ENCODE measurements around the gene ERCC6. TPM values are rescaled to one million over a fixed set of nuclear protein-coding genes. Genes with fewer than 3 reads are reported as not detected.

Gene ERCC6
- total RNA-seq, 2 experiments from 2014 or later: 14.2 to 22.1 TPM

DNA sequence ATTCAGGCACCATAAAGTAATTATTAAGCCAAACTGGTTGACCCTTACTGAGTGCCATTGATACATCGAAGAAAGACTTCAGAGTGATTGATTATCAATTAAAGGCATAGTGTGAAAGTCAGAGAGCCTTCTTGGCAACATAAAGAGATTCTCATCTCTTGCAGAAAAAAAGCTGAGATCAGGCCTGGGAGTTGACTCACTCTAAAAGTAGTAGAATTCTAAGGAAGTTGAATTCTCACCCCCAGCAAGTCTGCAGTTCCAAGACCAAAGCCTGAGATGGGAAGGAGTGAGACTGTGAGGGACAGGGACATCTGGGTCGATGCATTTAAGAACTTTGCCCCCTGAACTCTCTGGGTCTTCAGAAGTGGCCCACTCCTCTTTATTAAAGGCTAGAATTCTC is 21.6 kb upstream of the ERCC6 start:
- H3K4me3 Mint-ChIP-seq: no peak overlapping the region
- no peaks in the 10 kb centered on the region for H3K36me3 Mint-ChIP-seq
- H3K27ac Mint-ChIP-seq: no peak overlapping the region
- peaks cover 34% of the 10 kb centered on the region for H3K27me3 Mint-ChIP-seq
- H3K9me3 Mint-ChIP-seq: peaks cover 7% of the 10 kb centered on the region
- DNase-seq: no peak
- no peaks in the 10 kb centered on the region for H3K4me1 Mint-ChIP-seq

DNA sequence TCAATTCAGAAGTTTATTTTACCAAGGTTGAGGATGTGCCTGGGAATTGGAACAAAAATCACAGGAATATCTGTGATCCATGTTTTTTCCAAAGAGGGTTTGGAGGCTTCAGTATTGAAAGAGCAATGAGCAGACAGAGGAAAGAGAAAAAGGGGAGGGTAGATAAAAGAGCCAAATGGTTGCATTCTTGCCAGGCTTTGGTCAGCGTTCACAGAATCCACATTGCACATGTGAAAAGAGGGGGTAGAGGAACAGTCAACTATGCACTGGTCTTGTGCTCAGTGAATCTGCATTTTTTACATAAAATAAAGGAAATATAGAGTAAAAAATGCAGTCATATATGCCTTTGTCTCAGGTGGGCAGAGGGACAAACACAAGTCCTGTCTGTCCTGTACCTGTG is 20.6 kb upstream of the ERCC6 start:
- H3K9me3 Mint-ChIP-seq: peaks cover 8% of the 10 kb centered on the region
- no peaks in the 10 kb centered on the region for H3K36me3 Mint-ChIP-seq
- no peak overlapping the region for H3K27ac Mint-ChIP-seq
- H3K4me1 Mint-ChIP-seq: no peaks in the 10 kb centered on the region
- H3K4me3 Mint-ChIP-seq: no peak overlapping the region
- DNase-seq: no peak
- peaks cover 33% of the 10 kb centered on the region for H3K27me3 Mint-ChIP-seq

DNA sequence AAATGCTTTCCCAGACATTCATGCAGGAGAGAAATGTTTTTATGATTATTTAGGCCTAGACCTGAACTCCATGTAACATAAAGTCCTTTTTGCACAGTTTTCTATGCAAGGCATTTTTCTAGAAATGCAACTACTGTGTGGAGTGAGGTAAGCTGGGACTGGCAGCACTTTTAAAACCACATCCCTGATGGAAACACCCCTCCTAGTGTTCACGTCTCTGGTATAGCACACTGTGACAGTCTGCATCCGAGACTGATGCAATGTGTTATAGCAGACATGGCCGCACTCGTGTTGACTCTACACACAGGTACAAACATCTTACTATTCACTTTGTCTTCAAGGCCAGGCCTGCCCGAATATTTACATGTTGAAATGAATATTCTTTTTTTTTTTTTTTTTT is 19.3 kb upstream of the ERCC6 start:
- Mint-ChIP-seq H3K27me3 (peaks cover 31% of the 10 kb centered on the region), H3K4me1 (no peaks in the 10 kb centered on the region), H3K36me3 (no peaks in the 10 kb centered on the region), H3K4me3 (no peak overlapping the region), H3K9me3 (peaks cover 8% of the 10 kb centered on the region), H3K27ac (no peak overlapping the region)
- no peak for DNase-seq

DNA sequence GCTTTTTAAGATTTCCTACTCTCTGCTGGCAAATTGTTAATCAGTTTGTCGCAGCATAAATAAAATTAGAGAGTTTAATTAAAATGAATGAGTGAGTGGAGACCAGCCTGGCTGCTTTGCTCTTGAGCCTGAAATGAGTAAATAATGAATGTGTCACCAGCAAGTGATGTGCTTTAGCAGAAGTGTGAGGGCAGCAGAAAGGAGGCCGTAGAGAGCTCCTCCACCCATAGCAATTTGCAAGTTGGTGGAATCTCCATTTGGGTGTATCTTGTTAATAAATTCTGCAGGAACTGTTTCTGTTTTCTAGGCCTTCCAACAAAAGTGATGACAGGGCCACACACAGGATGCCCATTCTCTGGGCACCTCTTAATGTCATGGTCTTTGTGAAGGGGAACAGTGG is 18.8 kb upstream of the ERCC6 start:
- H3K9me3 Mint-ChIP-seq: peaks cover 8% of the 10 kb centered on the region
- H3K36me3 Mint-ChIP-seq: no peaks in the 10 kb centered on the region
- H3K27me3 Mint-ChIP-seq: peaks cover 33% of the 10 kb centered on the region
- no peaks in the 10 kb centered on the region for H3K4me1 Mint-ChIP-seq
- no peak overlapping the region for H3K27ac Mint-ChIP-seq
- DNase-seq: no peak
- no peak overlapping the region for H3K4me3 Mint-ChIP-seq

DNA sequence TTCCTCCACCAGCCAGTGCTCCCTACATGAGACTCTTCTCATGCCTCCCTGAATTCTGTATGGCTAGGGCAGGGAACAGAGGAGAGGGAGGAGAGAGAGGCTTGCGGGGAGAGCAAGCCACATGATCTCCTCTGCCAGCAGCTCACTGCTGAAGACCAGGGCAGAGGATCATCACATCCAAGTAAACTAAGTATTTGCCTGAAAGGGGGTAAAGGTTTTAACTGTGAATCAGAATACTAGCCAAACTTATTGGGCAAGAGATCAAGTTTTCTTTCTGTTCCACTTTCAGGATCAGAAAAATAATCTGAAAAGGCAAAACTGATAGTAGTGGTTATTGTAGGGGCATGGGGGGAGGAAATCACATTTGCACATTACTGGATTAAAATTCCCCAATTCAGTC is 17.8 kb upstream of the ERCC6 start:
- H3K4me3 Mint-ChIP-seq: no peak overlapping the region

DNA sequence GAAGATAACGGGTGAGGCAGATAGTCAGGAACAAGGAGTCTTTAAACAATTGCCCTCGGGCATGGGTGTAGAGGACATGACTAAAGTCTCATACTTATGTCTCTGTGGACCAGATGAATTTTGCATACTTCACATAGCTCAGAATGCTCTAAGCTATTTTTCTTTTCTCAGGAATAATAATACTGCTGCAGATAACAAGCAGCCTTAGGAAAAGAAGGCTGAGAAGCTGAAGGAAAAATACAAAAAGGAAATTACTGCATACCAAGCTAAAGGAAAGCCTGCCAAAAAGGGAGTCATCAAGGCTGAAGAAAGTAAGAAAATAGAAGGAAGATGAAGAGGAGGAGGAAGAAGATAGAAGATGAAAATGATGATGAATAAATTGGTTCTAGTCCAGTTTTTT is 13.4 kb upstream of the ERCC6 start:
- H3K4me3 Mint-ChIP-seq: no peak overlapping the region

More for the DNA sequence above, 17.8 kb upstream of the ERCC6 start:
- Mint-ChIP-seq H3K36me3 (no peaks in the 10 kb centered on the region), H3K4me1 (no peaks in the 10 kb centered on the region), H3K27ac (no peak overlapping the region), H3K27me3 (peaks cover 38% of the 10 kb centered on the region), H3K9me3 (peaks cover 8% of the 10 kb centered on the region)
- no peak for DNase-seq

DNA sequence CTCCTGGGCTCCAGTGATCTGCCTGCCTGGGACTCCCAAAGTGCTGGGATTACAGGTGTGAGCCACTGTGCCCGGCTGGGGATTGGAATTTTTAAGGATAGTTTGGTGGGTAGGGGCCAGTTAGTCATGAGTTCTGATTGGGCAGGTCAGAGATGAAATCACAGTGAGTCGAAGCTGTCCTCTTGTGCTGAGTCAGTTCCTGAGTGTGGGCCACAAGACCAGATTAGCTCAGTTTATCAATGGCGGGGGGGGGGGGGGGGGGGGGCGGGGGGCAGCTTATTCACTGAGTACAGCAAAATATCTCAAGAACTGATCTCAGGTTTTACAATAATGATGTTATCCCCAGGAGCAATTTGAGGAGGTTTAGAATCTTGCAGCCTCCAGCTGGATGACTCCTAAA is 11.6 kb upstream of the ERCC6 start:
- peaks cover 6% of the 10 kb centered on the region for H3K9me3 Mint-ChIP-seq
- DNase-seq: no peak
- H3K4me3 Mint-ChIP-seq: no peak overlapping the region
- peaks cover 33% of the 10 kb centered on the region for H3K27me3 Mint-ChIP-seq
- no peaks in the 10 kb centered on the region for H3K4me1 Mint-ChIP-seq
- H3K27ac Mint-ChIP-seq: no peak overlapping the region
- no peaks in the 10 kb centered on the region for H3K36me3 Mint-ChIP-seq

More for the DNA sequence above, 13.4 kb upstream of the ERCC6 start:
- H3K9me3 Mint-ChIP-seq: peaks cover 8% of the 10 kb centered on the region
- no peak for DNase-seq
- H3K4me1 Mint-ChIP-seq: no peaks in the 10 kb centered on the region
- H3K27me3 Mint-ChIP-seq: peaks cover 23% of the 10 kb centered on the region
- no peaks in the 10 kb centered on the region for H3K36me3 Mint-ChIP-seq
- no peak overlapping the region for H3K27ac Mint-ChIP-seq

DNA sequence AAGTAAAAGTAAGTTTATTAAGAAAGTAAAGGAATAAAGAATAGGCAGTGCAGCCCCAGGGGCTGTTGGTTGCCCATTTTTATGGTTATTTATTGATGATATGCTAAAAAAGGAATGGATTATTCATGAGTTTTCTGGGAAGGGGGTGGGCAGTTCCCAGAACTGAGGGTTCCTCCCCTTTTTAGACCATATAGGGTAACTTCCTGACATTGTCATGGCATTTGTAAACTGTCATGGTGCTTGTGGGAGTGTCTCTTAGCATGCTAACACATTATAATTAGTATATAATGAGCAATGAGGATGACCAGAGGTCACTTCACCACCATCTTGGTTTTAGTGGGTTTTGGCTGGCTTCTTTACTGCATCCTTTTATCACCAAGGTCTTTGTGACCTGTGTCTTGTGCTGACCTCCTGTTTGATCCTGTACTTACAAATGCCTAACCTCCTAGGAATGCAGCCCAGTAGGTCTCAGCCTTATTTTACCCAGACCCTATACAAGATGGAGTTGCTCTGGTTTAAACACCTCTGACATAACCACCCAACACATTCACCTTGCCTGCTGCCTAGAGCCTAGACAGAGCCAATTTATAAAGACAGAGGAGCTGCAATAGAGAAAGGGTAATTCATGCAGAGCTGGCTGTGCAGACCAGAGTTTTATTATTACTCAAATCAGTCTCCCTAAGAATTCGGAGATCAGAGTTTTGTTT is 10.9 kb upstream of the ERCC6 start:
- no peak overlapping the region for H3K4me3 Mint-ChIP-seq
- peaks cover 3% of the 10 kb centered on the region for H3K9me3 Mint-ChIP-seq
- no peak overlapping the region for H3K27ac Mint-ChIP-seq
- no peak for DNase-seq
- H3K4me1 Mint-ChIP-seq: no peaks in the 10 kb centered on the region
- H3K27me3 Mint-ChIP-seq: peaks cover 33% of the 10 kb centered on the region
- H3K36me3 Mint-ChIP-seq: no peaks in the 10 kb centered on the region

DNA sequence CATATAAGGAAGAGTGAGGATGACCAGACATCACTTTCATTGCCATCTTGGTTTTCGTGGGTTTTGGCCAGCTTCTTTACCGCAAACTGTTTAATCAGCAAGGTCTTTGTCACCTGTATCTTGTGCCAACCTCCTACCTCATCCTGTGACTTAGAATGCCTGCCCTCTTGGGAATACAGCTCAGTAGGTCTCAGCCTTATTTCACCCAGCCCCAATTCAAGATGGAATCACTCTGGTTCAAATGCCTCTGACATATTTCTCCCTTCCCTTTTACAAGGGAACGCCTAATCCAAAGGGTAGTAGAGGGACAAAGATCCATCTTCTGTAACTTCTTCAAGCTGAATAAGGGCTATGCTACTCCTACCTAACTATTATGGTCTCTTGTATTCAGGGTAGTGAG is 4.7 kb upstream of the ERCC6 start:
- peaks cover 3% of the 10 kb centered on the region for H3K9me3 Mint-ChIP-seq
- H3K36me3 Mint-ChIP-seq: no peaks in the 10 kb centered on the region
- H3K27me3 Mint-ChIP-seq: peaks cover 31% of the 10 kb centered on the region
- H3K4me1 Mint-ChIP-seq: peaks cover 9% of the 10 kb centered on the region
- H3K27ac Mint-ChIP-seq: no peak overlapping the region
- DNase-seq: no peak
- no peak overlapping the region for H3K4me3 Mint-ChIP-seq

DNA sequence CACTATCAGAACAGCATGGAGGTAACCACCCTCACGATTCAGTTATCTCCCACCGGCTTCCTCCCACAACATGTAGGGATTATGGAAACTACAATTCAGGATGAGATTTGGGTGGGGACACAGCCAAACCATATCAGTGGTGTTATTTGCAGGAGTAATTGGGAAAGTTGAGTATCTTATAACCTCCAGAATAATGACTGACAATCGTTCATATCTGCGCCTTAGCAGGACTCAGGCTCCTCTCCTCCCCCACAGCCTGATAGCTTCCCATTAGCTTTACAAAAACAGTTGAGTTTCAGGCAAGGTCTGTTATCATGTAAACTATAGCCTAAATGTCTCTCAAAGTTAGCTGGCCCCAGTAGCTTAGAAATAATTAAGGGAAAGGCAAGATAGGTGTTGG is 3.4 kb upstream of the ERCC6 start:
- H3K9me3 Mint-ChIP-seq: peaks cover 3% of the 10 kb centered on the region
- H3K36me3 Mint-ChIP-seq: no peaks in the 10 kb centered on the region
- no peak overlapping the region for H3K4me3 Mint-ChIP-seq
- DNase-seq: no peak
- H3K27ac Mint-ChIP-seq: no peak overlapping the region
- peaks cover 28% of the 10 kb centered on the region for H3K27me3 Mint-ChIP-seq
- peaks cover 16% of the 10 kb centered on the region for H3K4me1 Mint-ChIP-seq

DNA sequence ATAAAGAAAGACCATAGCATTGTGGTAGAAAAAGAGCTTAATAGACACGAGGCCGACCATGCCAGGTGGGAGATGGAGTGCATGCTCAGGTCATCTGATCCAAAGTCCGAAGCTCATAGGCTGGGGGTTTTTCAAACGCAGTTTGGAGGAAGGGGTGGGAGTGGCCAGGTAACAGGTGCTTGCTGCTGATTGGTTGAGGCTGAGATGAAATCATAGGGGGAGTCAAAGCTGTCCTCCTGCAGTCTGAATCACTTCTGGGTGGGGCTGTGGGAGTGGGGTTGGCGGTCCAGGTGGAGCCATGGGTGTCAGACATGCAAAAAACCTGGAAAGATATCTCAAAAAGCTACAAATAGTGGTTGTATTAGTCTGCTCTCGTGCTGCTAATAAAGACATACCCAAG is 2.8 kb upstream of the ERCC6 start:
- no peak overlapping the region for H3K27ac Mint-ChIP-seq

DNA sequence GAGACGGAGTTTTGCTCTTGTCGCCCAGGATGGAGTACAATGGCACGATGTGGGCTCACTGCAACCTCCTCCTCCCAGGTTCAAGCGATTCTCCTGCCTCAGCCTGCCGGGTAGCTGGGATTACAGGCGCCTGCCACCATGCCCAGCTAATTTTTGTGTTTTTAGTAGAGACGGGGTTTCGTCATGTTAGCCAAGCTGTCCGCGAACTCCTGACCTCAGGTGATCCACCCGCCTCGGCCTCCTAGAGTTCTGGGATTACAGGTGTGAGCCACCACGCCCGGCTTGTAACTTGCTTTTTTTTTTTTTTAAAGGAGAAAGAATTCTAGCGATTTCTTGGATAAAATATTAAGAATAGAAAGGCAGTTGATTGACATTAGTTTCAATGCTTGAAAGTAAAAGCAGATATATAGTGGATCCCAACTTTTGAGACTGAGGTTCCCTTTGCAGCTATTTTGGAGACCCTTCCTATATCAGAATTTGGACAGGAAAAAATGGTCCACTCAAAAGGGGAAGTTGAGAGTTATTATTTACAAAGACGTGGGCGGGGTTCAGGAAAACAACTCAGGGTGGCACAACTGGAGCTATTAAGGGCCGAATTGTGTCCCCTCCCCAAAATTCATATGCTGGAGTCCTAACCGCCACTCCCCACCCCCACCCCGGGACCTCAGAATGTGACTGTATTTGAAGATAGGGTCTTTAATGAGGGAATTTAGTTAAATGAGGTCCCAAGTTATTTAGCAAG is 1.3 kb upstream of the ERCC6 start:
- Mint-ChIP-seq H3K27ac (no peak overlapping the region), H3K36me3 (peaks cover 6% of the 10 kb centered on the region), H3K9me3 (no peaks in the 10 kb centered on the region), H3K4me3 (no peak overlapping the region), H3K4me1 (peaks cover 25% of the 10 kb centered on the region), H3K27me3 (peaks cover 17% of the 10 kb centered on the region)
- no peak for DNase-seq

More for the DNA sequence above, 2.8 kb upstream of the ERCC6 start:
- Mint-ChIP-seq H3K4me3 (no peak overlapping the region), H3K9me3 (peaks cover 3% of the 10 kb centered on the region), H3K27me3 (peaks cover 23% of the 10 kb centered on the region), H3K4me1 (peaks cover 16% of the 10 kb centered on the region), H3K36me3 (no peaks in the 10 kb centered on the region)
- DNase-seq: no peak

DNA sequence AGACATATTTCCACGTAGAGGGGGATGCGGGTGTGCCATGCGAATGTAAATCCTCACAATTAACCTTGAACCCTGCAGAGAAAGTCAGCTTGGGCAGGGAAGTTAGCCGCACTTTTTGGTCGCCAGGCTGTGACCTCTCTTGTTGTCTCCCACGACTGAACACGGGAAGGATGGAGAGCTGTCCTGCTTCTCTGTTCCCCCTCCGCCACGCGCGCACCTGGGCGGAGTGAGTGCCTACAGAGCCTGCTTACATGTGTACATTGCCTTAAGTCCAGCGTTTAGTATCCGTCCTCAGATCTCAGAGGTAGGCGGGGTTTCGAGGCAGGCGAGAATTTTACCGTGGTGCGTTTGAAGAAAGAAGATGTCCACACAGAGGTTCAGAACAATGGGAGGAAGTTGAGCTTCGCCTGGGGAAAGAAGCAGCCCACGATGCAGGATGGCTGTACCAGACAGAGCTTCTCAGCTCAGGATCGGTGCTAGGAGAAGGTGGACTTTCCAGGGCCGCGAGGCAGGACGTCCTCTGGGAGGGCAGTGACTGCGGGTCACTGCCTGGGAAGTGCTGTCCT is 482 bp upstream of the ERCC6 start:
- peaks cover 31% of the 10 kb centered on the region for H3K4me1 Mint-ChIP-seq
- H3K27ac Mint-ChIP-seq: peak overlapping the region; percentile 93
- H3K4me3 Mint-ChIP-seq: peak overlapping the region; percentile 86
- DNase-seq: peak; percentile 15
- H3K9me3 Mint-ChIP-seq: no peaks in the 10 kb centered on the region
- H3K36me3 Mint-ChIP-seq: peaks cover 7% of the 10 kb centered on the region
- H3K27me3 Mint-ChIP-seq: peaks cover 17% of the 10 kb centered on the region

DNA sequence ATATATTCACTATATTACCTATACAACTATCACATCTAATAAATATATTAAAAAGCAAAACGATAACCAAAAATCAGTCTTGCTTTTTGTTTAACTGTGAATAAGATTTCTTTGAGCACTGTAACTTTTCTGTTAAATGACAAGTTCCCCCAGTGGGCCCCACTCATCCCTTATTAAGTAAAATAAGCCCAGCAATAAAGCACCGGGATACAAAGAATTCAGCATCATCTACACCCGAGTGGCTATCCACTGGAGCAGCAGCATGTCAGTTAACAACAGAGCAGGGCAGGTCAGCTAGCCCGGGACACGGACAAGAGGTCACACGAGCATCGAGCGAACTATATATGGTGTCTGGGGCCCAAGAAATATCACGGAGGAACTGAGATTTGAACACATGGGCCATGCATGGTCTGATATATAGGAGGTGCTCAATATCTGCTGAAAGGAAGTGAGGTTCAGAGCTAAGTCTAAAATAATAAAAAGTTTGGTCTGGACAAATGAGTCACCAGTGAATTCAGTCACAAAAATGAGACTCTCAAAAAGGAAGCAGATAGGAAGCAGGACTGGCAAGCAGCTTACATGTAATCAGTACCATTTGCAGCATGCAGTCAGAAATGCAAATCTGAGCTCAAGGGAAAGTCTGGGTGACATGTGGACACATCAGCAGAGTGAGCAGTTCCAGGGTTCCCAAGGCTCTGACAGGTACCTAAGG is 4.1 kb downstream of the ERCC6 start:
- Mint-ChIP-seq H3K9me3 (no peaks in the 10 kb centered on the region), H3K27ac (peak overlapping the region; percentile 66), H3K4me3 (no peak overlapping the region), H3K4me1 (peaks cover 41% of the 10 kb centered on the region), H3K27me3 (peaks cover 7% of the 10 kb centered on the region), H3K36me3 (peaks cover 17% of the 10 kb centered on the region)
- DNase-seq: no peak

DNA sequence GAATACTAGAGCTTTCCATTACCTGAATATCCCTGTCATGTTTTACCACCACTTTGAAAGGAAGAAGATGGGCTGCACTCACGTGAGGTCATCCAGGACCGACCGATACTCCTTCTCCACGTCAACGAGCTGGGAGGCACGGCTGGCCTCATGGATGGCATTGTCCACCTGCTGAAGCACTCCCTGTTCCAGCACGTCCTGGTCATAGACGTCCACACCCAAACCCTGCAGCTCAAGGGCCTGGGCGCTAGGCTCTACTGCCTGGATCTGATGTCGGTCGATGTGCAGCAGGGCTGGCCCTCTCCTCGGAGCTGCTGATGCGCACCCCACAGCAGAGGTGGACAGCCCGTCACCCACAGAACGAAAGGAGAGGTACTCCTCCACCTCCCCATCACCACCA is 6.5 kb downstream of the ERCC6 start:
- Mint-ChIP-seq H3K36me3 (peaks cover 18% of the 10 kb centered on the region), H3K9me3 (no peaks in the 10 kb centered on the region), H3K4me3 (no peak overlapping the region), H3K27me3 (no peaks in the 10 kb centered on the region), H3K4me1 (peaks cover 32% of the 10 kb centered on the region), H3K27ac (no peak overlapping the region)
- DNase-seq: no peak
